GM23338 (cell line): ENCODE results near the gene IMMP1L. TPM values are rescaled to one million over a fixed set of nuclear protein-coding genes. Genes with fewer than 3 reads are reported as not detected.

Experiments used
- ATAC-seq: fragments of 200-7000 bp; cut with Tn5 transposase; 3 replicates; pipeline ENCODE4 v1.9.1; 2020
- DNase-seq: peaks from one replicate; pipeline ENCODE4 v3.0.0-alpha.2; 2015; ENCODE audit warnings: low spot score
- H2AFZ ChIP-seq: fragments of 200-600 bp; sonication (generic); 2 replicates; pipeline ENCODE4 v1.8.0; 2016; ENCODE audit warnings: antibody characterized with exemption, mild to moderate bottlenecking, moderate library complexity
- H3F3A ChIP-seq: fragments of 200-600 bp; sonication (generic); replicated peaks from 2 replicates; pipeline ENCODE4 v1.8.0; 2017; ENCODE audit warnings: antibody characterized with exemption, mixed run types, low read depth
- H3K27ac ChIP-seq: fragments of 200-600 bp; sonication (generic); 2 replicates; pipeline ENCODE4 v1.6.1; 2016; ENCODE audit warnings: low read depth
- H3K27me3 ChIP-seq: fragments of 200-600 bp; sonication (generic); 2 replicates; pipeline ENCODE4 v1.8.0; 2016; ENCODE audit warnings: mild to moderate bottlenecking, mixed run types, moderate library complexity; ENCODE audit not compliant: insufficient read depth
- H3K36me3 ChIP-seq: fragments of 200-600 bp; sonication (generic); 2 replicates; pipeline ENCODE4 v1.8.0; 2016; ENCODE audit warnings: mild to moderate bottlenecking; ENCODE audit not compliant: insufficient read depth
- H3K4me1 ChIP-seq: fragments of 200-600 bp; sonication (generic); 2 replicates; pipeline ENCODE4 v1.8.0; 2016; ENCODE audit warnings: mild to moderate bottlenecking, moderate library complexity; ENCODE audit not compliant: insufficient read depth
- H3K4me2 ChIP-seq: fragments of 200-600 bp; sonication (generic); 2 replicates; pipeline ENCODE4 v1.7.1; 2017; ENCODE audit warnings: mixed run types
- H3K4me3 ChIP-seq: fragments of 200-600 bp; sonication (generic); 2 replicates; pipeline ENCODE4 v1.6.1; 2016; ENCODE audit warnings: mixed run types
- H3K79me2 ChIP-seq: fragments of 200-600 bp; sonication (generic); replicated peaks from 2 replicates; pipeline ENCODE4 v1.8.0; 2017; ENCODE audit warnings: mild to moderate bottlenecking; ENCODE audit not compliant: insufficient read depth
- H3K9me2 ChIP-seq: fragments of 200-600 bp; sonication (generic); 2 replicates; pipeline ENCODE4 v1.8.0; 2017; ENCODE audit not compliant: insufficient read depth
- H4K20me1 ChIP-seq: fragments of 200-600 bp; sonication (generic); replicated peaks from 2 replicates; pipeline ENCODE4 v1.8.0; 2017; ENCODE audit warnings: mild to moderate bottlenecking; ENCODE audit not compliant: insufficient read depth
- H3K27ac Mint-ChIP-seq: 2 replicates; pipeline ENCODE4 v1.8.0; 2020; ENCODE audit warnings: inconsistent platforms, mild to moderate bottlenecking, moderate library complexity, mixed read lengths
- H3K27me3 Mint-ChIP-seq: 3 replicates; pipeline ENCODE4 v1.8.0; 2022; ENCODE audit warnings: low read depth, mild to moderate bottlenecking, moderate library complexity, mixed read lengths, inconsistent platforms; ENCODE audit not compliant: insufficient read depth, poor library complexity
- H3K36me3 Mint-ChIP-seq: 3 replicates; pipeline ENCODE4 v1.8.0; 2021; ENCODE audit warnings: low read depth, mild to moderate bottlenecking, inconsistent platforms, moderate library complexity, mixed read lengths
- H3K4me1 Mint-ChIP-seq: 3 replicates; pipeline ENCODE4 v1.8.0; 2020; ENCODE audit warnings: mild to moderate bottlenecking, inconsistent platforms, mixed read lengths
- H3K4me3 Mint-ChIP-seq: 3 replicates; pipeline ENCODE4 v1.8.0; 2021; ENCODE audit warnings: moderate library complexity, mild to moderate bottlenecking, inconsistent platforms, mixed read lengths
- H3K9me3 Mint-ChIP-seq: 3 replicates; pipeline ENCODE4 v1.8.0; 2020; ENCODE audit warnings: moderate library complexity, mild to moderate bottlenecking, inconsistent platforms, mixed read lengths
- CREB1 ChIP-seq: fragments of 250-450 bp; sonication (Bioruptor Pico); IDR thresholded peaks from 2 replicates; pipeline ENCODE4 v1.5.0; 2020; ENCODE audit warnings: low read depth, mild to moderate bottlenecking, moderate library complexity
- EZH2 ChIP-seq: fragments of 200-600 bp; sonication (generic); IDR thresholded peaks from one replicate; pipeline ENCODE4 v1.8.0; 2017; ENCODE audit warnings: antibody characterized with exemption, mild to moderate bottlenecking, low read depth; ENCODE audit not compliant: unreplicated experiment
- EZH2phosphoT487 ChIP-seq: fragments of 200-600 bp; sonication (generic); IDR thresholded peaks from one replicate; pipeline ENCODE4 v1.8.1; 2018; ENCODE audit warnings: antibody characterized with exemption; ENCODE audit not compliant: unreplicated experiment
- JUNB ChIP-seq: IDR thresholded peaks from one replicate; pipeline ENCODE4 v1.6.1; 2016; ENCODE audit warnings: antibody characterized with exemption; ENCODE audit not compliant: unreplicated experiment
- NANOG ChIP-seq: IDR thresholded peaks from 2 replicates; pipeline ENCODE4 v1.6.1; 2016; ENCODE audit warnings: antibody characterized with exemption, borderline replicate concordance
- POLR2AphosphoS5 ChIP-seq: IDR thresholded peaks from 2 replicates; pipeline ENCODE4 v1.6.1; 2016; ENCODE audit warnings: antibody characterized with exemption, low read depth
- STAT1 ChIP-seq: IDR thresholded peaks from one replicate; pipeline ENCODE4 v1.6.1; 2016; ENCODE audit warnings: antibody characterized with exemption; ENCODE audit not compliant: unreplicated experiment
- ZNF114 ChIP-seq: fragments of 250-450 bp; sonication (Bioruptor Pico); IDR thresholded peaks from 2 replicates; pipeline ENCODE4 v1.5.0; 2020; ENCODE audit warnings: mild to moderate bottlenecking, moderate library complexity
- ZNF331 ChIP-seq: fragments of 250-450 bp; sonication (Bioruptor Pico); IDR thresholded peaks from 2 replicates; pipeline ENCODE4 v1.5.0; 2020; ENCODE audit warnings: low read depth, mild to moderate bottlenecking, moderate library complexity
- polyA plus RNA-seq: library from polyadenylated mRNA; unstranded; fragments of >200 nt; fragmentation: Nextera tagmentation; extraction: Ambion mirVana; gene quantifications from 2 replicates; pipeline ENCODE4 v1.2.1, GENCODE V29; 2016
- total RNA-seq: library from RNA; depleted of rRNA; stranded (reverse); fragments of >200 nt; shearing (Covaris generic); gene quantifications from 2 replicates; pipeline ENCODE4 v1.2.3, GENCODE V29; 2014
- TF ChIP-seq, protein P1 (sequence below), 2 experiments: fragments of 200-600 bp in 1 of 2; sonication (generic) in 1 of 2; conservative IDR thresholded peaks; 2 replicates each; pipeline versions ENCODE4 v1.5.1 to v1.6.1; 2016 to 2017; ENCODE audit warnings: antibody characterized with exemption in 2 of 2, low read depth in 2 of 2, mild to moderate bottlenecking in 2 of 2, moderate library complexity in 1 of 2
- TF ChIP-seq, protein P2 (sequence below): IDR thresholded peaks from 2 replicates; pipeline ENCODE4 v1.6.1; 2016; ENCODE audit warnings: antibody characterized with exemption
- TF ChIP-seq, protein P3 (sequence below): fragments of 250-450 bp; sonication (Bioruptor Pico); IDR thresholded peaks from 2 replicates; pipeline ENCODE4 v1.5.0; 2020; ENCODE audit warnings: mild to moderate bottlenecking, moderate library complexity
- TF ChIP-seq, protein P4 (sequence below): IDR thresholded peaks from one replicate; pipeline ENCODE4 v1.6.1; 2018; ENCODE audit warnings: antibody characterized with exemption; ENCODE audit not compliant: unreplicated experiment

The IMMP1L gene
- total and polyA plus RNA-seq, 2 experiments from 2014 or later = 23.9 to 154 TPM

GRCh38 chr11:31414338-31414737 lies 95.1 kb downstream of the IMMP1L start:
- Histone ChIP-seq H3F3A (no peaks in the 10 kb centered on the region), H3K79me2 (no peaks in the 10 kb centered on the region)

More at GRCh38 chr11:31414338-31414737, 95.1 kb downstream of the IMMP1L start:
- H4K20me1 ChIP-seq = no peaks in the 10 kb centered on the region
- H3K4me3 Mint-ChIP-seq = no peak overlapping the region
- no peak for DNase-seq
- H3K4me1 Mint-ChIP-seq = peaks cover 43% of the 10 kb centered on the region
- TF ChIP-seq, protein P1, sequence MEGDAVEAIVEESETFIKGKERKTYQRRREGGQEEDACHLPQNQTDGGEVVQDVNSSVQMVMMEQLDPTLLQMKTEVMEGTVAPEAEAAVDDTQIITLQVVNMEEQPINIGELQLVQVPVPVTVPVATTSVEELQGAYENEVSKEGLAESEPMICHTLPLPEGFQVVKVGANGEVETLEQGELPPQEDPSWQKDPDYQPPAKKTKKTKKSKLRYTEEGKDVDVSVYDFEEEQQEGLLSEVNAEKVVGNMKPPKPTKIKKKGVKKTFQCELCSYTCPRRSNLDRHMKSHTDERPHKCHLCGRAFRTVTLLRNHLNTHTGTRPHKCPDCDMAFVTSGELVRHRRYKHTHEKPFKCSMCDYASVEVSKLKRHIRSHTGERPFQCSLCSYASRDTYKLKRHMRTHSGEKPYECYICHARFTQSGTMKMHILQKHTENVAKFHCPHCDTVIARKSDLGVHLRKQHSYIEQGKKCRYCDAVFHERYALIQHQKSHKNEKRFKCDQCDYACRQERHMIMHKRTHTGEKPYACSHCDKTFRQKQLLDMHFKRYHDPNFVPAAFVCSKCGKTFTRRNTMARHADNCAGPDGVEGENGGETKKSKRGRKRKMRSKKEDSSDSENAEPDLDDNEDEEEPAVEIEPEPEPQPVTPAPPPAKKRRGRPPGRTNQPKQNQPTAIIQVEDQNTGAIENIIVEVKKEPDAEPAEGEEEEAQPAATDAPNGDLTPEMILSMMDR (conservative IDR thresholded peaks at IDR 0.05; ENCODE audit: low read depth in 2 of 2) = no peak
- TF ChIP-seq EZH2phosphoT487 (no peak), STAT1 (no peak), POLR2AphosphoS5 (no peak), ZNF114 (CRISPR knock-in tag) (no peak), NANOG (no peak), EZH2 (no peak), JUNB (no peak), ZNF331 (no peak), CREB1 (CRISPR knock-in tag) (no peak)
- TF ChIP-seq, protein P2, sequence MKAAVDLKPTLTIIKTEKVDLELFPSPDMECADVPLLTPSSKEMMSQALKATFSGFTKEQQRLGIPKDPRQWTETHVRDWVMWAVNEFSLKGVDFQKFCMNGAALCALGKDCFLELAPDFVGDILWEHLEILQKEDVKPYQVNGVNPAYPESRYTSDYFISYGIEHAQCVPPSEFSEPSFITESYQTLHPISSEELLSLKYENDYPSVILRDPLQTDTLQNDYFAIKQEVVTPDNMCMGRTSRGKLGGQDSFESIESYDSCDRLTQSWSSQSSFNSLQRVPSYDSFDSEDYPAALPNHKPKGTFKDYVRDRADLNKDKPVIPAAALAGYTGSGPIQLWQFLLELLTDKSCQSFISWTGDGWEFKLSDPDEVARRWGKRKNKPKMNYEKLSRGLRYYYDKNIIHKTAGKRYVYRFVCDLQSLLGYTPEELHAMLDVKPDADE = no peak
- TF ChIP-seq, protein P3, sequence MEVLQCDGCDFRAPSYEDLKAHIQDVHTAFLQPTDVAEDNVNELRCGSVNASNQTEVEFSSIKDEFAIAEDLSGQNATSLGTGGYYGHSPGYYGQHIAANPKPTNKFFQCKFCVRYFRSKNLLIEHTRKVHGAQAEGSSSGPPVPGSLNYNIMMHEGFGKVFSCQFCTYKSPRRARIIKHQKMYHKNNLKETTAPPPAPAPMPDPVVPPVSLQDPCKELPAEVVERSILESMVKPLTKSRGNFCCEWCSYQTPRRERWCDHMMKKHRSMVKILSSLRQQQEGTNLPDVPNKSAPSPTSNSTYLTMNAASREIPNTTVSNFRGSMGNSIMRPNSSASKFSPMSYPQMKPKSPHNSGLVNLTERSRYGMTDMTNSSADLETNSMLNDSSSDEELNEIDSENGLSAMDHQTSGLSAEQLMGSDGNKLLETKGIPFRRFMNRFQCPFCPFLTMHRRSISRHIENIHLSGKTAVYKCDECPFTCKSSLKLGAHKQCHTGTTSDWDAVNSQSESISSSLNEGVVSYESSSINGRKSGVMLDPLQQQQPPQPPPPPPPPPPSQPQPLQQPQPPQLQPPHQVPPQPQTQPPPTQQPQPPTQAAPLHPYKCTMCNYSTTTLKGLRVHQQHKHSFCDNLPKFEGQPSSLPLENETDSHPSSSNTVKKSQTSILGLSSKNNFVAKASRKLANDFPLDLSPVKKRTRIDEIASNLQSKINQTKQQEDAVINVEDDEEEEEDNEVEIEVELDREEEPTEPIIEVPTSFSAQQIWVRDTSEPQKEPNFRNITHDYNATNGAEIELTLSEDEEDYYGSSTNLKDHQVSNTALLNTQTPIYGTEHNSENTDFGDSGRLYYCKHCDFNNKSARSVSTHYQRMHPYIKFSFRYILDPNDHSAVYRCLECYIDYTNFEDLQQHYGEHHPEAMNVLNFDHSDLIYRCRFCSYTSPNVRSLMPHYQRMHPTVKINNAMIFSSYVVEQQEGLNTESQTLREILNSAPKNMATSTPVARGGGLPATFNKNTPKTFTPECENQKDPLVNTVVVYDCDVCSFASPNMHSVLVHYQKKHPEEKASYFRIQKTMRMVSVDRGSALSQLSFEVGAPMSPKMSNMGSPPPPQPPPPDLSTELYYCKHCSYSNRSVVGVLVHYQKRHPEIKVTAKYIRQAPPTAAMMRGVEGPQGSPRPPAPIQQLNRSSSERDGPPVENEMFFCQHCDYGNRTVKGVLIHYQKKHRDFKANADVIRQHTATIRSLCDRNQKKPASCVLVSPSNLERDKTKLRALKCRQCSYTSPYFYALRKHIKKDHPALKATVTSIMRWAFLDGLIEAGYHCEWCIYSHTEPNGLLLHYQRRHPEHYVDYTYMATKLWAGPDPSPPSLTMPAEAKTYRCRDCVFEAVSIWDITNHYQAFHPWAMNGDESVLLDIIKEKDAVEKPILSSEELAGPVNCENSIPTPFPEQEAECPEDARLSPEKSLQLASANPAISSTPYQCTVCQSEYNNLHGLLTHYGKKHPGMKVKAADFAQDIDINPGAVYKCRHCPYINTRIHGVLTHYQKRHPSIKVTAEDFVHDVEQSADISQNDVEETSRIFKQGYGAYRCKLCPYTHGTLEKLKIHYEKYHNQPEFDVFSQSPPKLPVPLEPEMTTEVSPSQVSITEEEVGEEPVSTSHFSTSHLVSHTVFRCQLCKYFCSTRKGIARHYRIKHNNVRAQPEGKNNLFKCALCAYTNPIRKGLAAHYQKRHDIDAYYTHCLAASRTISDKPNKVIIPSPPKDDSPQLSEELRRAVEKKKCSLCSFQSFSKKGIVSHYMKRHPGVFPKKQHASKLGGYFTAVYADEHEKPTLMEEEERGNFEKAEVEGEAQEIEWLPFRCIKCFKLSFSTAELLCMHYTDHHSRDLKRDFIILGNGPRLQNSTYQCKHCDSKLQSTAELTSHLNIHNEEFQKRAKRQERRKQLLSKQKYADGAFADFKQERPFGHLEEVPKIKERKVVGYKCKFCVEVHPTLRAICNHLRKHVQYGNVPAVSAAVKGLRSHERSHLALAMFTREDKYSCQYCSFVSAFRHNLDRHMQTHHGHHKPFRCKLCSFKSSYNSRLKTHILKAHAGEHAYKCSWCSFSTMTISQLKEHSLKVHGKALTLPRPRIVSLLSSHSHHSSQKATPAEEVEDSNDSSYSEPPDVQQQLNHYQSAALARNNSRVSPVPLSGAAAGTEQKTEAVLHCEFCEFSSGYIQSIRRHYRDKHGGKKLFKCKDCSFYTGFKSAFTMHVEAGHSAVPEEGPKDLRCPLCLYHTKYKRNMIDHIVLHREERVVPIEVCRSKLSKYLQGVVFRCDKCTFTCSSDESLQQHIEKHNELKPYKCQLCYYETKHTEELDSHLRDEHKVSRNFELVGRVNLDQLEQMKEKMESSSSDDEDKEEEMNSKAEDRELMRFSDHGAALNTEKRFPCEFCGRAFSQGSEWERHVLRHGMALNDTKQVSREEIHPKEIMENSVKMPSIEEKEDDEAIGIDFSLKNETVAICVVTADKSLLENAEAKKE (CRISPR knock-in tag) = no peak
- TF ChIP-seq, protein P4, sequence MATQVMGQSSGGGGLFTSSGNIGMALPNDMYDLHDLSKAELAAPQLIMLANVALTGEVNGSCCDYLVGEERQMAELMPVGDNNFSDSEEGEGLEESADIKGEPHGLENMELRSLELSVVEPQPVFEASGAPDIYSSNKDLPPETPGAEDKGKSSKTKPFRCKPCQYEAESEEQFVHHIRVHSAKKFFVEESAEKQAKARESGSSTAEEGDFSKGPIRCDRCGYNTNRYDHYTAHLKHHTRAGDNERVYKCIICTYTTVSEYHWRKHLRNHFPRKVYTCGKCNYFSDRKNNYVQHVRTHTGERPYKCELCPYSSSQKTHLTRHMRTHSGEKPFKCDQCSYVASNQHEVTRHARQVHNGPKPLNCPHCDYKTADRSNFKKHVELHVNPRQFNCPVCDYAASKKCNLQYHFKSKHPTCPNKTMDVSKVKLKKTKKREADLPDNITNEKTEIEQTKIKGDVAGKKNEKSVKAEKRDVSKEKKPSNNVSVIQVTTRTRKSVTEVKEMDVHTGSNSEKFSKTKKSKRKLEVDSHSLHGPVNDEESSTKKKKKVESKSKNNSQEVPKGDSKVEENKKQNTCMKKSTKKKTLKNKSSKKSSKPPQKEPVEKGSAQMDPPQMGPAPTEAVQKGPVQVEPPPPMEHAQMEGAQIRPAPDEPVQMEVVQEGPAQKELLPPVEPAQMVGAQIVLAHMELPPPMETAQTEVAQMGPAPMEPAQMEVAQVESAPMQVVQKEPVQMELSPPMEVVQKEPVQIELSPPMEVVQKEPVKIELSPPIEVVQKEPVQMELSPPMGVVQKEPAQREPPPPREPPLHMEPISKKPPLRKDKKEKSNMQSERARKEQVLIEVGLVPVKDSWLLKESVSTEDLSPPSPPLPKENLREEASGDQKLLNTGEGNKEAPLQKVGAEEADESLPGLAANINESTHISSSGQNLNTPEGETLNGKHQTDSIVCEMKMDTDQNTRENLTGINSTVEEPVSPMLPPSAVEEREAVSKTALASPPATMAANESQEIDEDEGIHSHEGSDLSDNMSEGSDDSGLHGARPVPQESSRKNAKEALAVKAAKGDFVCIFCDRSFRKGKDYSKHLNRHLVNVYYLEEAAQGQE = no peak
- H3K27me3 Mint-ChIP-seq = no peaks in the 10 kb centered on the region
- peaks cover 7% of the 10 kb centered on the region; the same call in 2 of the 3 replicates for H3K9me3 Mint-ChIP-seq
- H3K4me1 ChIP-seq = peaks cover 29% of the 10 kb centered on the region
- H3K4me3 ChIP-seq = no peak overlapping the region
- ATAC-seq = no peak
- no peak overlapping the region for H3K4me2 ChIP-seq
- no peak overlapping the region for H2AFZ ChIP-seq
- no peaks in the 10 kb centered on the region for H3K9me2 ChIP-seq
- no peak overlapping the region; the same call in 1 of the 2 replicates for H3K27ac Mint-ChIP-seq
- H3K27ac ChIP-seq = no peak overlapping the region
- H3K36me3 Mint-ChIP-seq = peaks cover 15% of the 10 kb centered on the region
- H3K27me3 ChIP-seq = no peaks in the 10 kb centered on the region
- no peaks in the 10 kb centered on the region for H3K36me3 ChIP-seq
